HCT116 (cell line): ENCODE results near the gene PFKFB3. TPM values are rescaled to one million over a fixed set of nuclear protein-coding genes. Genes with fewer than 3 reads are reported as not detected.

Experiments
- ATAC-seq: fragments of 200-7000 bp; cut with Tn5 transposase; 2 replicates; pipeline ENCODE4 v1.9.1; 2020; ENCODE audit warnings: mild to moderate bottlenecking, moderate library complexity
- BruUV-seq: library from RNA; stranded (reverse); fragments of 400-500 nt; replicated peaks from 2 replicates; lab custom pipeline; 2021; lab: Mats Ljungman, UMichigan
- CTCF ChIA-PET: fragments of 300-600 bp; sonication (Branson Sonifier 250); formaldehyde crosslinking; loops from one replicate; lab custom pipeline; 2021; ENCODE audit warnings: antibody characterized with exemption; lab: Charles Lee
- POLR2A ChIA-PET: fragments of 300-600, 350-600 bp; sonication (Branson Sonifier 250); formaldehyde crosslinking; loops from one replicate; lab custom pipeline; 2021; ENCODE audit warnings: antibody characterized with exemption; lab: Charles Lee
- RAD21 ChIA-PET, 2 experiments: fragments of 300-600 bp; sonication (Branson Sonifier 250); formaldehyde crosslinking; loops; one replicate each; lab custom pipeline; 2023; ENCODE audit warnings: low total read pairs in 2 of 2; ENCODE audit not compliant: uncharacterized antibody in 2 of 2, unreplicated experiment in 2 of 2, low non-redundant PET in 1 of 2; lab: Charles Lee
- DNase-seq: peaks from one replicate; pipeline ENCODE4 v3.0.0-alpha.2; 2010; ENCODE audit warnings: low read depth, low spot score
- H2AFZ ChIP-seq: fragments of 200-600 bp; shearing (Covaris generic), sonication (generic); 2 replicates; pipeline ENCODE4 v1.6.1; 2017; ENCODE audit warnings: low read depth, mixed run types, mixed read lengths, antibody characterized with exemption, low read length; ENCODE audit not compliant: poor library complexity, severe bottlenecking
- H3K27ac ChIP-seq: 2 replicates; pipeline ENCODE4 v1.5.1; 2012; ENCODE audit warnings: low read depth, low read length
- H3K27me3 ChIP-seq: fragments of 200-600 bp; sonication (generic); 2 replicates; pipeline ENCODE4 v1.6.1; 2016; ENCODE audit warnings: mixed run types, low read length, mixed read lengths; ENCODE audit not compliant: insufficient read depth
- H3K36me3 ChIP-seq, 2 experiments: fragments of 200-500 bp in 1 of 2; fragments of 200-600 bp in 1 of 2; sonication (Bioruptor generic) in 1 of 2; sonication (generic) in 1 of 2; 2 replicates each; pipeline versions ENCODE4 v1.5.1 to v1.6.1; 2014 to 2016; ENCODE audit warnings: low read length in 2 of 2, inconsistent platforms in 1 of 2, mixed read lengths in 1 of 2, mixed run types in 1 of 2; ENCODE audit not compliant: insufficient read depth in 2 of 2, control insufficient read depth in 1 of 2
- H3K4me1 ChIP-seq, 2 experiments: fragments of 200-600 bp in 1 of 2; sonication (generic) in 1 of 2; 2 replicates each; pipeline versions ENCODE4 v1.5.1 to v1.6.1; 2012 to 2017; ENCODE audit warnings: low read length in 2 of 2, inconsistent platforms in 1 of 2, mild to moderate bottlenecking in 1 of 2, mixed read lengths in 1 of 2, mixed run types in 1 of 2, moderate library complexity in 1 of 2; ENCODE audit not compliant: insufficient read depth in 2 of 2, control insufficient read depth in 1 of 2
- H3K4me2 ChIP-seq: fragments of 200-600 bp; sonication (generic); 2 replicates; pipeline ENCODE4 v1.6.1; 2017; ENCODE audit warnings: mixed run types, low read length, mixed read lengths
- H3K4me3 ChIP-seq, 2 experiments: fragments of 200-600 bp in 1 of 2; sonication (generic) in 1 of 2; replicated peaks in 1 of 2; 2 replicates each; pipeline ENCODE4 v1.5.1; 2011 to 2016; ENCODE audit warnings: low read length in 2 of 2, control low read depth in 1 of 2, low read depth in 1 of 2, mild to moderate bottlenecking in 1 of 2, mixed read lengths in 1 of 2, mixed run types in 1 of 2
- H3K79me2 ChIP-seq: fragments of 200-600 bp; sonication (generic); 2 replicates; pipeline ENCODE4 v1.6.1; 2017; ENCODE audit warnings: mild to moderate bottlenecking, mixed run types, low read length, moderate library complexity, mixed read lengths; ENCODE audit not compliant: insufficient read depth
- H3K9ac ChIP-seq: fragments of 200-600 bp; sonication (generic); 2 replicates; pipeline ENCODE4 v1.6.1; 2016; ENCODE audit warnings: low read length, mixed read lengths
- H3K9me2 ChIP-seq: fragments of 200-600 bp; sonication (generic), shearing (Covaris generic); 2 replicates; pipeline ENCODE4 v1.6.1; 2017; ENCODE audit warnings: mixed run types, mild to moderate bottlenecking, moderate library complexity; ENCODE audit not compliant: insufficient read depth
- H3K9me3 ChIP-seq, 2 experiments: fragments of 200-500 bp in 1 of 2; fragments of 200-600 bp in 1 of 2; sonication (Bioruptor generic) in 1 of 2; sonication (generic) in 1 of 2; 2 replicates each; pipeline ENCODE4 v1.6.1; 2014 to 2017; ENCODE audit warnings: low read length in 2 of 2, mixed read lengths in 2 of 2, inconsistent platforms in 1 of 2, low read depth in 1 of 2, mild to moderate bottlenecking in 1 of 2, mixed run types in 1 of 2, moderate library complexity in 1 of 2; ENCODE audit not compliant: control insufficient read depth in 1 of 2, insufficient read depth in 1 of 2
- H4K20me1 ChIP-seq: fragments of 200-600 bp; sonication (generic), shearing (Covaris generic); 2 replicates; pipeline ENCODE4 v1.6.1; 2017; ENCODE audit warnings: mixed run types, mild to moderate bottlenecking, moderate library complexity; ENCODE audit not compliant: insufficient read depth
- EZH2 ChIP-seq: fragments of 200-600 bp; sonication (generic); IDR thresholded peaks from 2 replicates; pipeline ENCODE4 v1.6.1; 2017; ENCODE audit warnings: antibody characterized with exemption, mixed run types
- POLR2AphosphoS5 ChIP-seq: IDR thresholded peaks from 2 replicates; pipeline ENCODE4 v1.6.1; 2011; ENCODE audit warnings: mild to moderate bottlenecking, low read depth, low read length, moderate library complexity
- SP1 ChIP-seq: IDR thresholded peaks from 2 replicates; pipeline ENCODE4 v1.6.1; 2012; ENCODE audit warnings: low read depth
- TCF7L2 ChIP-seq: IDR thresholded peaks from 2 replicates; pipeline ENCODE4 v1.7.0; 2011; ENCODE audit warnings: borderline replicate concordance, inconsistent platforms; ENCODE audit not compliant: insufficient read depth, insufficient read length; ENCODE audit errors: extremely low read depth
- YY1 ChIP-seq: IDR thresholded peaks from 2 replicates; pipeline ENCODE4 v1.6.1; 2011; ENCODE audit warnings: low read length, low read depth, moderate library complexity, mild to moderate bottlenecking; ENCODE audit not compliant: insufficient replicate concordance; ENCODE audit errors: extremely low read depth
- ZFX ChIP-seq: fragments of 450-650 bp; IDR thresholded peaks from 2 replicates; pipeline ENCODE4 v1.6.1; 2017
- ZNF274 ChIP-seq: fragments of 200-500 bp; sonication (Bioruptor generic); IDR thresholded peaks from 2 replicates; pipeline ENCODE4 v1.6.1; 2014; ENCODE audit warnings: mild to moderate bottlenecking, low read depth, low read length, inconsistent platforms
- intact Hi-C: fragments of 100-400 bp; cut with micrococcal nuclease; formaldehyde crosslinking; loops from 2 replicates; pipeline ENCODE4 v1.10.0; 2022
- total RNA-seq: library from RNA; stranded (reverse); gene quantifications from one replicate; pipeline ENCODE4 v1.2.1, GENCODE V29; 2021; ENCODE audit not compliant: unreplicated experiment
- TF ChIP-seq, protein P1 (sequence below): IDR thresholded peaks from 2 replicates; pipeline ENCODE4 v1.6.1; 2012
- TF ChIP-seq, protein P2 (sequence below): IDR thresholded peaks from 2 replicates; pipeline ENCODE4 v1.6.1; 2011; ENCODE audit warnings: mild to moderate bottlenecking, low read length, moderate library complexity; ENCODE audit not compliant: insufficient replicate concordance; ENCODE audit errors: extremely low read depth
- TF ChIP-seq, protein P3 (sequence below): IDR thresholded peaks from 2 replicates; pipeline ENCODE4 v1.6.1; 2012; ENCODE audit warnings: low read depth

Gene PFKFB3
- total RNA-seq, 1 experiment from 2014 or later, result 50.8 TPM

DNA sequence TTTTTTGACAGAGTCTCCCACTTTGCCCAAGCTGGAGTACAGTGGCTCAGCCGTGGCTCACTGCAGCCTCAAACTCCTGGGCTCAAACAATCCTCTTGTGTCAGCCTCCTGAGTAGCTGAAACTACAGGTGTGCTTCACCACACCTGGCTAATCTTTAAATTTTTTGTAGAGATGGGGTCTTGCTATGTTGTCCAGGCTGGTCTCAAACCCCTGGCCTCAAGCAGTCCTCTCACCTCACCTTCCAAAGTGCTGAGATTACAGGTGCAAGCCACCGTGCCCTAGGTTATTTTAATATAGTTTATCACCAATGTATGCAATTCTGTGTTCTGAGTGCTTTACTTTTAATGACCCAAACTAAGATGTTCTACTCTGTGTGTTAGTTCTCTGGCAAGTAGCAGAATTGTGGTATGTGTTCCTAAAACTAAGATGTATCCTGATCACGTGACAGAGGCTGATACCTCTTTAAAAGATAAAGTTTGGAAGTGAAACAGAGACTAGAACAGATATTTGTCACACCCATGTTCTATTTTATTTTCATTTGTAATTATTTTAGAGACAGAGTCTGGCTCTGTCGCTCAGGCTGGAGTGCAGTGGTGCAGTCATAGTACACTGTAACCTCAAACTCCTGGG lies 22.1 kb upstream of the PFKFB3 start:
- no peak overlapping the region for H3K4me2 ChIP-seq
- peaks cover 39% of the 10 kb centered on the region; the same call in 1 of the 2 replicates for H3K79me2 ChIP-seq
- DNase-seq, result no peak
- ChIA-PET RAD21 (no interaction called here), POLR2A (no interaction called here), CTCF (interaction anchor here (2.0 kb wide), 1 partner anchor 221 kb away, joined by 9 read pairs; no protein-coding TSS in a partner anchor)
- no peak overlapping the region for H2AFZ ChIP-seq
- ATAC-seq, result no peak
- H3K4me1 ChIP-seq, result peaks cover 6 to 13% of the 10 kb centered on the region in 2 experiments; a peak in 3 of 4 replicates
- no peak for TF ChIP-seq EZH2
- intact Hi-C loops, result no loop called here
- no peak overlapping the region for H3K4me3 ChIP-seq
- no peaks in the 10 kb centered on the region for H3K9me3 ChIP-seq
- H3K9ac ChIP-seq, result no peak overlapping the region
- H3K27me3 ChIP-seq, result no peaks in the 10 kb centered on the region
- peaks cover 9% of the 10 kb centered on the region; the same call in 1 of the 2 replicates for H4K20me1 ChIP-seq
- no TSS peak for BruUV-seq
- H3K36me3 ChIP-seq, result no peaks in the 10 kb centered on the region; a peak in 1 of 4 replicates
- no peak overlapping the region for H3K27ac ChIP-seq
- no peaks in the 10 kb centered on the region for H3K9me2 ChIP-seq

- no peaks in the 10 kb centered on the region for H3K36me3 ChIP-seq
- no peaks in the 10 kb centered on the region for H3K9me2 ChIP-seq
- no peak overlapping the region for H3K9ac ChIP-seq
- ATAC-seq (no peak), DNase-seq (no peak)
- ChIA-PET POLR2A (no interaction called here), RAD21 (no interaction called here), CTCF (no interaction called here)
- H3K9me3 ChIP-seq, result no peaks in the 10 kb centered on the region
- no peak overlapping the region for H2AFZ ChIP-seq
- peaks cover 9% of the 10 kb centered on the region; the same call in 1 of the 2 replicates for H4K20me1 ChIP-seq
- H3K79me2 ChIP-seq, result peaks cover 34% of the 10 kb centered on the region; the same call in 1 of the 2 replicates
- H3K27me3 ChIP-seq, result no peaks in the 10 kb centered on the region
- intact Hi-C loops, result no loop called here
- no peak overlapping the region for H3K27ac ChIP-seq
- BruUV-seq, result no TSS peak
- H3K4me1 ChIP-seq, result peaks cover 12 to 19% of the 10 kb centered on the region in 2 experiments
- H3K4me2 ChIP-seq, result no peak overlapping the region
- H3K4me3 ChIP-seq, result no peak overlapping the region
- TF ChIP-seq SP1 (no peak), ZFX (no peak), YY1 (no peak), EZH2 (no peak), ZNF274 (no peak), POLR2AphosphoS5 (no peak), TCF7L2 (no peak)
- TF ChIP-seq, protein P1, sequence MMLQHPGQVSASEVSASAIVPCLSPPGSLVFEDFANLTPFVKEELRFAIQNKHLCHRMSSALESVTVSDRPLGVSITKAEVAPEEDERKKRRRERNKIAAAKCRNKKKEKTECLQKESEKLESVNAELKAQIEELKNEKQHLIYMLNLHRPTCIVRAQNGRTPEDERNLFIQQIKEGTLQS, result no peak
- TF ChIP-seq, protein P2, sequence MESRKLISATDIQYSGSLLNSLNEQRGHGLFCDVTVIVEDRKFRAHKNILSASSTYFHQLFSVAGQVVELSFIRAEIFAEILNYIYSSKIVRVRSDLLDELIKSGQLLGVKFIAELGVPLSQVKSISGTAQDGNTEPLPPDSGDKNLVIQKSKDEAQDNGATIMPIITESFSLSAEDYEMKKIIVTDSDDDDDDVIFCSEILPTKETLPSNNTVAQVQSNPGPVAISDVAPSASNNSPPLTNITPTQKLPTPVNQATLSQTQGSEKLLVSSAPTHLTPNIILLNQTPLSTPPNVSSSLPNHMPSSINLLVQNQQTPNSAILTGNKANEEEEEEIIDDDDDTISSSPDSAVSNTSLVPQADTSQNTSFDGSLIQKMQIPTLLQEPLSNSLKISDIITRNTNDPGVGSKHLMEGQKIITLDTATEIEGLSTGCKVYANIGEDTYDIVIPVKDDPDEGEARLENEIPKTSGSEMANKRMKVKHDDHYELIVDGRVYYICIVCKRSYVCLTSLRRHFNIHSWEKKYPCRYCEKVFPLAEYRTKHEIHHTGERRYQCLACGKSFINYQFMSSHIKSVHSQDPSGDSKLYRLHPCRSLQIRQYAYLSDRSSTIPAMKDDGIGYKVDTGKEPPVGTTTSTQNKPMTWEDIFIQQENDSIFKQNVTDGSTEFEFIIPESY, result no peak
- TF ChIP-seq, protein P3, sequence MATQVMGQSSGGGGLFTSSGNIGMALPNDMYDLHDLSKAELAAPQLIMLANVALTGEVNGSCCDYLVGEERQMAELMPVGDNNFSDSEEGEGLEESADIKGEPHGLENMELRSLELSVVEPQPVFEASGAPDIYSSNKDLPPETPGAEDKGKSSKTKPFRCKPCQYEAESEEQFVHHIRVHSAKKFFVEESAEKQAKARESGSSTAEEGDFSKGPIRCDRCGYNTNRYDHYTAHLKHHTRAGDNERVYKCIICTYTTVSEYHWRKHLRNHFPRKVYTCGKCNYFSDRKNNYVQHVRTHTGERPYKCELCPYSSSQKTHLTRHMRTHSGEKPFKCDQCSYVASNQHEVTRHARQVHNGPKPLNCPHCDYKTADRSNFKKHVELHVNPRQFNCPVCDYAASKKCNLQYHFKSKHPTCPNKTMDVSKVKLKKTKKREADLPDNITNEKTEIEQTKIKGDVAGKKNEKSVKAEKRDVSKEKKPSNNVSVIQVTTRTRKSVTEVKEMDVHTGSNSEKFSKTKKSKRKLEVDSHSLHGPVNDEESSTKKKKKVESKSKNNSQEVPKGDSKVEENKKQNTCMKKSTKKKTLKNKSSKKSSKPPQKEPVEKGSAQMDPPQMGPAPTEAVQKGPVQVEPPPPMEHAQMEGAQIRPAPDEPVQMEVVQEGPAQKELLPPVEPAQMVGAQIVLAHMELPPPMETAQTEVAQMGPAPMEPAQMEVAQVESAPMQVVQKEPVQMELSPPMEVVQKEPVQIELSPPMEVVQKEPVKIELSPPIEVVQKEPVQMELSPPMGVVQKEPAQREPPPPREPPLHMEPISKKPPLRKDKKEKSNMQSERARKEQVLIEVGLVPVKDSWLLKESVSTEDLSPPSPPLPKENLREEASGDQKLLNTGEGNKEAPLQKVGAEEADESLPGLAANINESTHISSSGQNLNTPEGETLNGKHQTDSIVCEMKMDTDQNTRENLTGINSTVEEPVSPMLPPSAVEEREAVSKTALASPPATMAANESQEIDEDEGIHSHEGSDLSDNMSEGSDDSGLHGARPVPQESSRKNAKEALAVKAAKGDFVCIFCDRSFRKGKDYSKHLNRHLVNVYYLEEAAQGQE, result no peak
These were observed 21.5 kb upstream of the PFKFB3 start for GRCh38 chr10:6181249-6181648.
